GM18861 (cell line): ENCODE results near the gene PACC1.
"Not testable (repeated sequence)": the region's sequence is repeated elsewhere in the genome, so short reads cannot be mapped to it uniquely, and the experiment has no call there.

Experiments used
- ATAC-seq: cut with Tn5 transposase; IDR thresholded peaks from one replicate; pipeline ENCODE4 v1.9.1; 2021; ENCODE audit not compliant: unreplicated experiment

The PACC1 gene

DNA sequence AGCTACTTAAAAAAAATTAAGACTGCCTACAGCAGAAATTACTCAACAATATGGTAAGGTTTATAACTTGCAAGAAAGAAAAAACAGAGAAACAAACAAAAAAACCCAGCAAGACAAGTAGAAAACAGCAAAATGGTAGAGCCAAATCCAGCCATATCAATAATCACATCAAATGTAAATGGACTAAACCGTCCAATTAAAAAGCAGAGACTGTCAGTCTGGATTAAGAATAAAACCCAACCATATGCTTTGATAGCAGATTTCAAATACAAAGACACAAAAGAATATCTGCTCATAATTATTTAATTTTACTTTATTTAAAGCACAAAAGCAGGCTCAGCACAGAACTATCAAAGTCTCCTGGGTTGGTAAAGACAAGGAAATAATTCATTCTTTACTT lies 17.5 kb downstream of the PACC1 start:
- ATAC-seq = no peak

DNA sequence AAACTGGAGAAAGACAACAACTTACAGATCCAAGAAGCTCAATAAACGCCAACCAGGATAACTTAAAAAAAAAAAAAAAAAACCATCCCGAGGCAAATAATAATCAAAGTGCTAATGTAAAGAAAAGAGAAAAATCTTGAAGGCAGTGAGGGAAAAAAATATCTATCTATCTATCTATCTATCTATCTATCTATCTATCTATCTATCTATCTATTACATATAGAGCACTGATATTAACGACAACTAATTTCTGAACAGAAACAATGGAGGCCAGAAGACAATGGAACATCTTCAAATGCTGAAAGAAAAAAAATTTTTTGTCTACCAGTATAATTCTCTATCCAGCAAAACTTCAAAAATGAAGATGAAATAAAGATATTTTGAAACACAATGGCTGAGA lies 18.0 kb downstream of the PACC1 start:
- no peak for ATAC-seq

DNA sequence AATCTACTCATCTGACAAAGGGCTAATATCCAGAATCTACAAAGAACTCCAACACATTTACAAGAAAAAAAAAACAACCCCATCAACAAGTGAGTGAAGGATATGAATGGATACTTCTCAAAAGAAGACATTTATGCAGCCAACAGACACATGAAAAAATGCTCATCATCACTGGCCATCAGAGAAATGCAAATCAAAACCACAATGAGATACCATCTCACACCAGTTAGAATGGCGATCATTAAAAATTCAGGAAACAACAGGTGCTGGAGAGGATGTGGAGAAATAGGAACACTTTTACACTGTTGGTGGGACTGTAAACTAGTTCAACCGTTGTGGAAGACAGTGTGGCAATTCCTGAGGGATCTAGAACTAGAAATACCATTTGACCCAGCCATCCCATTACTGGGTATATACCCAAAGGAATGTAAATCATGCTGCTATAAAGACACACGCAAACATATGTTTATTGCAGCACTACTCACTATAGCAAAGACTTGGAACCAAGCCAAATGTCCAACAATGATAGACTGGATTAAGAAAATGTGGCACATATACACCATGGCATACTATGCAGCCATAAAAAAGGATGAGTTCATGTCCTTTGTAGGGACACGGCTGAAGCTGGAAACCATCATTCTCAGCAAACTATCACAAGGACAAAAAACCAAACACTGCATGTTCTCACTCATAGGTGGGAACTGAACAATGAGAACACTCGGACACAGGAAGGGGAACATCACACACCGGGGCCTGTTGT lies 18.8 kb downstream of the PACC1 start:
- ATAC-seq = not testable (repeated sequence)

DNA sequence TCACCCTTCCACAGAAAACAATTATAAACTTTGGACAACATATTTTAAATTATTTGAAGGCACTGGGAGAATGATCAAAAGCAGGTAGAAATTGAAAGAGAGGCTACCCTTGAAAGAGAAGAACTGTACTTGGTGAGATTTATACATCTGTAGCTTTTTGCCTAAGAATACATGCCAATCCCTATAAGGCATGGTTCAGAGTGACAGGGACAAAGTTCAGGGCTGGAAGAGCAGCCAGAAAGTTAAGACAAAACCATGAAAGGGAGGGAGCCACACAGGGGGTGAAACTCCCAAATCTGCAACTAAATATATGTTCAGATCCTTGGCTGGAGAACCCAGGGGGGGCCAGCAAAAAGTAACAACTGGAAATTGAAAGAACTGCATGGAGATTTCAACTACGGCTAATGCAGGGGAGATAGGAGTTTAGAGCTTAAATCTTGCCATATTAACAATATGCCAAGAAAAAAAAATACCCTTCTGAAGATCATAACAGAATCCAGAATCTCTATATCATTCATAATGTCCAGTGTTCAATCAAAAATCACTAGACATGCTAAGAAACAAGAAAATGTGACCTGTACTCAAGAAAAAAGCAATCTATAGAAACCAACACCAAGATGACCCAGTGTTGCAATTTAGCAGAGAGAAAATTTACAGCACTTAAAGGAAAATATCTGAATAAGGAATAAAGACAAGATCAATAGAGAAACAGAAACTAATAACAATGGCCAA lies 25.5 kb downstream of the PACC1 start:
- no peak for ATAC-seq

DNA sequence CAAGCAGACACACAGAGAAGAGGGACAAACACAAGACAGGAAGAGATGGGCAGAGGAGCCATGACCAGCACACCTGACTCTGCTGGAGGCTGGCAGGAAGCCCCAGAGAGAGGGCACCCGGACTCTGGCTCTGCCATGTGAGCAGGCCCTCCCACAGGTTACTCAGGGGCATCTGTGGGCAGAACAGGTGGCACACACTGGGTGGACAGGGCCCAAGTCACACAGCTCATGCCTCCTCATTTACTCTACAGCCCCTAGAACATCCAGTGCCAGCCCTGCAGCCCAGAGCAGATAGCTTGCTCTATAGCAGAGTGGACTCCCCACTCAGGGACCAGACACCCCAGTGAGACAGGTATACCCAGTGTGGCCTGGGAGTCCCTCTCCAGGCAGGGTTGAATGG lies 28.7 kb downstream of the PACC1 start:
- ATAC-seq = no peak

DNA sequence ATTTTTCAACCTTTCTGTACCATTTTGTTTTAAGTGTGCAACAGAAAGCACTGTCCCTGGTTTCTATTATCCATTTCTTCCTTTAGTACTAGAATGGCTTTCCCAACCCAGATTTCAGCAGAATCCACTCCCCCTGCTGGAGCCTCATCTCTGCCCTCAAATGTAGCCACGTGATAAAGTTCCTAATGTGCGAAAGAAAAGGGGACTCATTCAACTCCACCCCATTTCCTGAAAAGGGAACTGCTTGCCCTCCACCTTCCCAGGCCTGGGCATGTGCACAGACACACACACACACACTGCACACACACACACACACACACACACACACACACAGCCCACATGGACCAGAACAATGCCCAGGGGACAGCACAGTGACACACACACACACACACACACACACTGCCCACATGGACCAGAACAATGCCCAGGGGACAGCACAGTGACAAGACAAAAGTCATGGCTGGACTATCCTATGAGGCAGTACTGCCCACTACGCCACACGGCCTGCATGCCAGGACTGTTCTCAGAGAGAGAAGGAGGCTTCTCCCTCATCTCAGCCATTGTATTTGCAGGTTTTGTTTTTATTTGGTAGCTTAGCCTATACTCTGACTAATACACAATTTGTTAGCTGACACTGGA lies 33.2 kb downstream of the PACC1 start:
- no peak for ATAC-seq

DNA sequence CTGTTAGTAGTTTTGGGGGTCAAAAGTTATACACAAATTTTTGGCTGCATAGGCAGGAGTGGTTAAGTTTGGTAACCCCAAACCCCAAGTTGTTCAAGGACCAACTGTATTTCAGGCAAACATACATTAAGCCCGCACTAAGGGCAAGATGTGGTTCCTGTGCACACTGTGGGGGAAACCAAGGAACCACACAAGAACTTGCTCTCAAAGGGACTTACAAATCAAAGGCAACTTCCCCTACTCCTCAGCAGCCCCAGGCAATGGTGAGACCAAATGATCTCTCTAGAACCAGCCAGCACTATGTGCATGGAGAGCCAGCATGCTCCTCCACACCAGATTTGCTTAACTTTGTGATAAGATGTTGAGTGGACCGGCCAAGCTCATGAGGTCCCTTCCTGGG lies 35.3 kb downstream of the PACC1 start:
- no peak for ATAC-seq

DNA sequence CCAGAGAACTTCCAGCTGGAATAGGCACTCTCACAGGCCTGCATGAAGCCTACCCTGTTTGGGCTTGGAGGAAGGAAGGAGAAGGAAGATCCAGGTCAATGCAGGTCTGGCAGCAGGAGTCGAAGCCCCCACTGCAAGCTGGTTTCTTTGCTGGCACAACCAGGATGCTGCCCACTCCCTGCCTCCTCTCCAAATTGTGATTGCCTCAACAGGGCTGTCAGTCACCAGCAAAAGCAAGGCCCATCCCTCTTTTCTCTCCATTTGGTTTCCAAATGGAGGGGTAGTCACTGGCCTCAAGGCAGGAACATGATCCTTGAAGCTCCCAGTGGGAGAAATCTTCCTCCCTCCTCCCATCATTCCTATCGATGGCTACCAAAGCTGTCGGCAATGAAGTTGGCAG lies 37.0 kb downstream of the PACC1 start:
- no peak for ATAC-seq

DNA sequence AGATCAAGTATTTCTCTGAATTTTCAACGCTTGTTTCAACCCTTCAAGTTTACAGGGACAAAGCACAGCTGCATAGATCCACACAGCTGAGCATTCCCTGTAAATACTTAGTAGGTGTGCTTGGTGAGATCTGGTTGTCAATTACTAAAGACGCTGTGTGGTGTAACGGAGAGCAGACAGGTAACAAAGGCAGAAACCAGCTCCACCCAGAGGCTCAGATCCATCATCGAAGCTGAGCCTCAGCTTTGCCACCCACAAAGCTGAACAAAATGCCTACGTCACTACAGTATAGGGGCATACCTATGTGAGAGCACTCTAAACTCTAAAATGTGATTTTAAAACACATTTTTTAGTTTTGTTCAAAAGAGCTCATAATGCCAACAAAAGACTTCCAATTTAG lies 38.7 kb downstream of the PACC1 start:
- ATAC-seq = no peak

DNA sequence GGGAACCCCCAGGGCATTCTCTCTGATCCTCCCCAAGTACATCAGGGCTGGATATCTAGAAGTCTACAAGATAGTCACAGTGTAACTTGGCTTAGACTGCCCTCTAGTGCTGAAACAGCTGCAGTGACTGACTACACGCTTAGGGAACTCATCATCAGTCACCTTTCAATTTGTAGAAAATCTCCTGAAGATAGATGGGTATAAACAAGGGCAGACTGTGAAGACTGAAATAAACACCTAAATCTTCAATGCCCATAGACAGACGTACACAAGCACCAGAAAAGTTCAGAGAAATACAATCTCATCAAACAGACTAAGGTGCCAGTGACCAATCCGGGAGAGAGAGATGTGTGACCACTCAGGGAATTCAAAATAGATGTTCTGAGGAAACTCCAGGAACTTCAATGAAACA lies 46.6 kb downstream of the PACC1 start:
- peak; percentile 78 for ATAC-seq

DNA sequence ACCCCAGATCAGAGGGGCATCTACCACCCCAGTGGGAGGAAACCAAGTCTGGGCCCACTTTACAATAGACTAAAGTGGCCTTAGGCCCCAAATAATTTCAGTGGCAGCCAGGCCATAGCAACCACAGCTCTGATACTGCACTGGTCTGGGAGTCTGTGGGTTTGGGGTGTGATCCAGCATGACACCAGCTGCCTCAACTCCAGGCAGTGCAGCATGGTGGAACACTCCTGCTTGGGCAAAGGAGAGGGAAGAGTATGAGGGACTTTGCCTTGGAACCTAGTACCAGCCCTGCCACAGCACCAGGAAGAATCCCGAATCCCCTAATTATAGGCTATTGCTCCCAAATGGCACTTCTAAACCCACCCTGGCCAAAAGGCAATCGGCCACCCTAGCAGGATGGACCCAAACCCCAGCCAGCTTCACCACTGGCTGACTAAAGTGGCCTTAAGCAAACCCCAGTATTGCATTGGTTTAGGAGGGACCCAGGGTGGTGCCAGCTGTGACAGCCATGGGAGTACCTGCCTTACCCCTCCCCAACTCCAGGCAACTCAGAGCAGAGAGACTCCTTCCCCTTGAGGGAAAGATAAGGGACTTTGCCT lies 47.1 kb downstream of the PACC1 start:
- no peak for ATAC-seq

DNA sequence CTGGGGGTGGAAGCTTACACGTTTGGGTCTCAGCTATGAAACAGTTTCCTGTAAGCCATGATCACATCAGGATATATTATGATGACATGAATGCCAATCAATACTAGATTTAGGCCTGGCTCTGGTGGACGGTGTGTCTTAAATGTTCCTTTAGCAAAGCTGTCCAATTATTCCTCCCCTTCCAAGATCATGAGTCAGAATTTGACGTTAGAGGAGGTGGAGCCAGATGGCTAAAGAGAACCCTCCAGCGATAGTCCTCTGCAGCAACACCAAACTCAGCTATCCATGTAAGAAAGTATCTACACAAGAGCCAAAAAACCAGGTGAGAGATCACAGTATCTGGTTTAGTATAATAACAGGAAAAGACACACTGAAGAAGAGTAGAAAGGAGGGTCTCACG lies 47.8 kb downstream of the PACC1 start:
- ATAC-seq = no peak

DNA sequence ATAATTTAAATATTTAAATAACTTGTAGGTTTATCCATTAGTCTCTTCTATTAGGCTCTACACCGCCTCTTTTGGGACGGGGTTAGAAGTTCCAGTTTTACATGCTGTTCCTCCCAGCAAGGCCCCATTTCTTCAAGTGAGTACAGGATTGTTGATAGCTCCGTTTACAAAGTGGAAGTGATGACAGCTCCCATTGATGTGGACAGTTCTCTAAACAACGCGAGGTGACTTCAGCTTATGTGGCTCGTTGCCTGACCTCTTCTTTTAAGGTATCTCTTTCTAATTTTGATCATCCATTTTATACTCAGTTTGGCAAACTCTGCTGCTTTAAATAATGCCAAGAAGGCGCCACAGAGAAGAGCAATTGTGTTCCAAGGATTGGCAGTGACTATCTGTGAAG lies 49.7 kb downstream of the PACC1 start:
- ATAC-seq = no peak

DNA sequence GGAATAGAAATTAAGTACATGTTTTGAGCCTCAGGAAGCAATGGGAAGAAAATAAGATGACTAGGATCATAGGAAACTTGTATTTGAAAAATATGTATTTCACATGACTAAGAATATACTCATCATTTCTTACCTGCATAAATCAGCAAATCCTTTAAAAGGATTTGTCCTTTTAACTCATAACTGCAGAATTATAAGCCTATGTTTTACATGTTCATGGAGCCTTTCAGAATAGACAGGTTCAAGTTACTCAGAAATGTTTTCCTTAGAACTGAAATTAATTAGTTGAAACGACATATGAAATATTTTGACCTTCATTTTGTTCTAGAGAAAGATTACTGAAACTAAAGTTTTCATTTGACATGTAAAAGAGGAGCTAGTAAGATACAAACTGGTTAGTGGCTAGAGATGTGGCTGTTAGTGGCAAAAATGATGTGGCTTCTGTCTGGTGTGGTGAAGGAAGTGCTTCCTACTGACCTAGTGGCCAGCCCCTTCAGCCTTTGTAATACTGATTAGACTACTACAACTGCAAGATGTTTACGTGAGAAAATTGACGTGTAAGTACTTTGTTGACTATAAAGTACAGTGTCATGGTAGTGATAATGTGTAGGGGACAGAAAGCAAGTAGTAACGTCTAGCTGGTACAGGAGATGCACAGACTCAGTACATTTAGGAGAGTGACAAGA lies 54.7 kb downstream of the PACC1 start:
- no peak for ATAC-seq

DNA sequence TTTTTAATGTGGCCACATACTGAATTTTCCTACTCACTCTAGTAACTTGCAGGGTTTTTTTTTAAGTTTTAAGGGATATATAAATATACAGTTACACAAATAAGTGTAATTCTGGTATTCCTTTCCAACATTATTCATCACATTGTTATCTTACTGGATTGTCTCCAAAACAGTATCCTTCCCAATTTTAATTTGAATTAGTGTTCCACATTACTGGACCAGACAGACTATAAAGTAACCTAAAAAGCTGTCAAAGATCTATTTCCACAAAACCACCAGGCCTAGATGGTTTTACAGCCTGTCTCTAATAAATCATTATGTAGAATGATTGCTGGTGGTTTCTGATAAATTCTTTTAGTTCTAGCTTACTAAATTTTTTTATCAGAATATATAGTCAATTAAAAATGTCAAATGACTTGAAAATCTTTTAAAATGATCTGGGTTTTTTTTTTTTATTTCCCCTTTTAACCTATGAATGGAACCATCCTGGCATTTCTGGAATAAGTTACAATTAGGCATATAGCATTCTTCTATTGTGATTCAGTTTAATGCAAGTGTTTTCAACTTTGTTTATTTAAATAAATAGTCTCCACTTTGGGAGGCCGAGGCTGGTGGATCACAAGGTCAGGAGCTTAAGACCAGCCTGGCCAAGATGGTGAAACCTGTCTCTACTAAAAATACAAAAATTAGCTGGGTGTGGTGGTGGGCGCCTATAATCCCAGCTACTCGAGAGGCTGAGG lies 59.3 kb downstream of the PACC1 start:
- ATAC-seq = no peak

DNA sequence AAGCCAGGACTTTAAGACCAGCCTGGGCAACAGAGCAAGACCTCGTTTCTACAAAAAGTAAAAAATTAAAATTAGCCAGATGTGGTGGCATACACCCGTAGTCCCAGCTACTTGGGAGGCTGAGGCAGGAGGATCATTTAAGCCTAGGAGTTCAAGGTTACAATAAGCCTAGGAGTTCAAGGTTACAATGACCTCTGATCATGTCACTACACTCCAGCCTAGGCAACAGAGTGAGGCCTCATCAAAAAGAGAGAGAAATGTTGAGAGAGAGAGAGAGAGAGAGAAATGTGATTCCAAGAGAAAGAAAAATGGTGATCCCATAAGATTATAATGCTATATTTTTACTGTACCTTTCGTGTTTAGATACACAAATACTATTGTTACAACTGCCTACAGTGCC lies 60.2 kb downstream of the PACC1 start:
- ATAC-seq = no peak

DNA sequence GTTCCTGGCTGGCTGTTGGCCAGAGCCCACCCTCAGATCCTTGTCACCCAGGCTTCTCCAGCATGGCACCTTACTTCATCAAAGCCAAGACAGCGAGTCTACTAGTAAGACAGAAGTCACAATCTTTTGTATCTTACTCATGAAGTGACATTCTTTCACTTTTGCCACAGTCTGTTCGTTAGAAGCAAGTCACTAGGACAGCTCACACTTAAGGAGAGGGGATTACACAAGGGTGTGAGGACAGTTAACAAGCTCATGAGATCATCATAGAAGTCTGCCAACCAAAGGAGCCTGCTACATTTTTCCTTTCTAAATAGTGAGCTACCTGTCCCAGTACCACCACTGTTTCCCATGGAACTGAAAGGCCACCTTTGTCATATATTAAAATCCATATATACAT lies 61.5 kb downstream of the PACC1 start:
- no peak for ATAC-seq

DNA sequence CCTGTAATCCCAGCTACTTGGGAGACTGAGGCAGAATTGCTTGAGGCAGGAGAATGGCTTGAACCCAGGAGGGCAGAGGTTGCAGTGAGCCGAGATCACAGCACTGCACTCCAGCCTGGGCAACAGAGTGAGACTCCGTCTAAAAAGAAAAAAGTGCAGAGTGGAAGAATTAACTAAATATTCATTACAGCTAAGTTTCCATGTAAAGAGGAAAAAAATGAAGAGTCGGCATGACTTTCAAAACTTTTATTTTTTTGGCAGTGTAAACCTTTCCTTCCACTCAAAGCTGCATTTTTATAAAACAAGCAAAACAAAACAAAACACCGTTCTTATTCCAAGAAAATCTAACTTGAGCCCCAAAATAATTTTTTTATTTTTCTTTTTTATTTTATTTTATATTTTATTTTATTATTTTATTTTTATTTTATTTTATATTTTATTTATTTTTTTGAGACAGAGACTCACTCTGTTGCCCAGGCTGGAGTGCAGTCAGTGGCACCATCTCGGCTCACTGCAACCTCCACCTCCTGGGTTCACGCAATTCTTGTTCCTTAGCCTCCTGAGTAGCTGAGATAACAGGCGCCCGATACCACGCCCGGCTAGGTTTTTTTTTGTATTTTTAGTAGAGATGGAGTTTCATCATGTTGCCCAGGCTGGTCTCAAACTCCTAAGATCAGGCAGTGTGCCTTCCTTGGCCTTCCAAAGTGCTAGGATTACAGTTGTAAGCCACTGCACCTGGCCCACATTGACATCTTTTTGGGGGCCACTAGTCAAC lies 62.9 kb downstream of the PACC1 start:
- no peak for ATAC-seq

DNA sequence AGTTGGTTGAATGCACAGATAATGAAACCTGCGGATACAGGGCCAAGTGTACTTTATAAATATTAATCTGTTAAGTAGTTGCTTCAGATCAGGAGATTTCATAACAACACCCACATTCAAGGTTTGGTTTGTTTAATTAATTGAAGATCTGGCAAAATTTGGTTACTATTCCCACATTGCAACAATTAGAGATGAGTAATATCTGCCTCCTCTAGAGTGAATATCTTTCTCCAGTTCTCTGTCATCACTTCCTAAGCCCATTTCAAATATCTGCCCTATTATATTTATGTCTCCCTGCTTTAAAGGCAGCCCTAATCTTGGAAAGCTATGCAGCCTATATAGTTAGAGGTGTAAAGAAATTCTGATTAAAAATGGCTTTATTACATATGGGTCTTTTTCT lies 68.1 kb downstream of the PACC1 start:
- no peak for ATAC-seq

DNA sequence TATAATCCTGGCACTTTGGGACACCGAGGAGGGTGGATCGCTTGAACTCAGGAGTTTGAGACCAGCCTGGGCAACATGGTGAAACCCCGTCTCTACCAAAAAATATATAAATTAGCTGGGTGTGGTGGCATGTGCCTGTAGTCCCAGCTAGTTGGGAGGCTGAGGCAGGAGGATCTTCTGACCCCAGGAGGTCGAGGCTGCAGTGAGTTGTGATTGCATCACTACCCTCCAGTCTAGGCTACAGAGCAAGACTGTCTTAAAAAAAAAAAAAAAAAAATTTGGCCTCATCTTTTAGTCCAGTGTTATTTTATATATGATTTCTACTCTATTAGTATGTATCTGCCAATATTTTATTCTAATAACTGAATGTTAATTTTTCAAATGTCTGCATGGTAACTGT lies 69.8 kb downstream of the PACC1 start:
- ATAC-seq = no peak
